ENCODE data around the gene SPTLC3.
A peak's percentile ranks its signal among the peaks of the same experiment; 100 is the strongest.

The SPTLC3 gene

GRCh38 chr20:13102237-13102636, 93.5 kb downstream of the SPTLC3 start:
- no peak for DNase-seq

- DNase-seq, result no peak
These were observed 93.9 kb downstream of the SPTLC3 start for GRCh38 chr20:13102694-13103093.

- DNase-seq, result no peak
These were observed 96.3 kb downstream of the SPTLC3 start for GRCh38 chr20:13105039-13105438.

GRCh38 chr20:13105864-13106457, 97.2 kb downstream of the SPTLC3 start:
- DNase-seq, result no peak

GRCh38 chr20:13109658-13110057, 100.9 kb downstream of the SPTLC3 start:
- DNase-seq, result no peak

- DNase-seq, result no peak
These were observed 102.0 kb downstream of the SPTLC3 start for GRCh38 chr20:13110796-13111195.

- DNase-seq, result peak; percentile 5
These were observed 102.6 kb downstream of the SPTLC3 start for GRCh38 chr20:13111249-13111911.

GRCh38 chr20:13113731-13114130, 105.0 kb downstream of the SPTLC3 start:
- no peak for DNase-seq

- no peak for DNase-seq
These were observed 108.4 kb downstream of the SPTLC3 start for GRCh38 chr20:13117200-13117599.

GRCh38 chr20:13118676-13119075, 109.9 kb downstream of the SPTLC3 start:
- DNase-seq, result no peak

GRCh38 chr20:13119583-13119982, 110.8 kb downstream of the SPTLC3 start:
- DNase-seq, result peak; percentile 66

- no peak for DNase-seq
These were observed 111.7 kb downstream of the SPTLC3 start for GRCh38 chr20:13120471-13120870.

GRCh38 chr20:13121840-13122515, 113.2 kb downstream of the SPTLC3 start:
- DNase-seq, result no peak

GRCh38 chr20:13125486-13125885, 116.7 kb downstream of the SPTLC3 start:
- DNase-seq, result no peak

- DNase-seq, result no peak
These were observed 119.4 kb downstream of the SPTLC3 start for GRCh38 chr20:13128173-13128572.

- DNase-seq, result no peak
These were observed 121.4 kb downstream of the SPTLC3 start for GRCh38 chr20:13130061-13130706.

GRCh38 chr20:13130707-13131103, 121.9 kb downstream of the SPTLC3 start:
- DNase-seq, result no peak

- DNase-seq, result no peak
These were observed 122.9 kb downstream of the SPTLC3 start for GRCh38 chr20:13131688-13132087.

GRCh38 chr20:13139459-13140150, 130.8 kb downstream of the SPTLC3 start:
- no peak for DNase-seq

- no peak for DNase-seq
These were observed 131.4 kb downstream of the SPTLC3 start for GRCh38 chr20:13140201-13140600.

- no peak for DNase-seq
These were observed 132.0 kb downstream of the SPTLC3 start for GRCh38 chr20:13140775-13141174.

- no peak for DNase-seq
These were observed 132.8 kb downstream of the SPTLC3 start for GRCh38 chr20:13141546-13141945.

GRCh38 chr20:13142143-13142542, 133.4 kb downstream of the SPTLC3 start:
- DNase-seq, result no peak
